PFSK-1 (cell line): ENCODE data around the gene BCL2.

Source experiments
- FOXP2 ChIP-seq: optimal IDR thresholded peaks from 2 replicates; pipeline ENCODE3; 2011; ENCODE audit warnings: borderline replicate concordance, control low read depth, inconsistent platforms; ENCODE audit not compliant: insufficient read depth; ENCODE audit errors: extremely low read length, extremely low read depth
- POLR2AphosphoS5 ChIP-seq: IDR thresholded peaks from 2 replicates; pipeline ENCODE4 v1.6.1; 2012; ENCODE audit warnings: low read depth, mild to moderate bottlenecking, control low read depth, low read length, moderate library complexity
- REST ChIP-seq, 2 experiments: IDR thresholded peaks; 2 replicates each; pipeline versions ENCODE4 v1.6.1 to v1.8.0; 2011 to 2012; ENCODE audit warnings: low read depth in 2 of 2, low read length in 2 of 2, control low read depth in 1 of 2, inconsistent platforms in 1 of 2, mild to moderate bottlenecking in 1 of 2, moderate library complexity in 1 of 2; ENCODE audit not compliant: insufficient read depth in 1 of 2
- SIN3A ChIP-seq: IDR thresholded peaks from 2 replicates; pipeline ENCODE4 v1.6.1; 2012; ENCODE audit warnings: mild to moderate bottlenecking, low read length, moderate library complexity, borderline replicate concordance; ENCODE audit not compliant: insufficient read depth
- TAF1 ChIP-seq: IDR thresholded peaks from 2 replicates; pipeline ENCODE4 v1.6.1; 2012; ENCODE audit warnings: low read length, control low read depth, borderline replicate concordance; ENCODE audit not compliant: insufficient read depth

The BCL2 gene

GRCh38 chr18:63320975-63321265, 1.4 kb upstream of the BCL2 start:
- TF ChIP-seq REST (IDR thresholded peaks at IDR 0.05; ENCODE audit: insufficient read depth in 1 of 2, low read depth in 2 of 2, low read length in 2 of 2): no peak
- 0 out of 2 replicates have a peak, but pooled peaks have one; percentile 4 for TF ChIP-seq TAF1
- no peak for TF ChIP-seq POLR2AphosphoS5

GRCh38 chr18:63320123-63320974, 780 bp upstream of the BCL2 start:
- peak; percentile 39 for TF ChIP-seq FOXP2
- peak; percentile 1; the same call in 1 of the 2 replicates for TF ChIP-seq TAF1
- TF ChIP-seq REST (IDR thresholded peaks at IDR 0.05; ENCODE audit: insufficient read depth in 1 of 2, low read depth in 2 of 2, low read length in 2 of 2): no peak
- peak; percentile 50 for TF ChIP-seq POLR2AphosphoS5
- TF ChIP-seq SIN3A: peak; percentile 27; the same call in 1 of the 2 replicates

- TF ChIP-seq REST (IDR thresholded peaks at IDR 0.05; ENCODE audit: insufficient read depth in 1 of 2, low read depth in 2 of 2, low read length in 2 of 2) (no peak), FOXP2 (no peak), POLR2AphosphoS5 (no peak), TAF1 (no peak), SIN3A (no peak; the same call in 1 of the 2 replicates)
Measured at GRCh38 chr18:63318889-63319382, 633 bp downstream of the BCL2 start.

GRCh38 chr18:63317982-63318888, 1.3 kb downstream of the BCL2 start:
- TF ChIP-seq FOXP2 (peak; percentile 60), REST (IDR thresholded peaks at IDR 0.05; ENCODE audit: insufficient read depth in 1 of 2, low read depth in 2 of 2, low read length in 2 of 2) (no peak), SIN3A (peak; percentile 54; the same call in 1 of the 2 replicates)
